ENCODE data around the gene CDK9. TPM values are rescaled to one million over a fixed set of nuclear protein-coding genes. Genes with fewer than 3 reads are reported as not detected.

Gene CDK9
- total and polyA plus RNA-seq, 2 experiments from 2014 or later: 58.5 to 84.3 TPM

DNA sequence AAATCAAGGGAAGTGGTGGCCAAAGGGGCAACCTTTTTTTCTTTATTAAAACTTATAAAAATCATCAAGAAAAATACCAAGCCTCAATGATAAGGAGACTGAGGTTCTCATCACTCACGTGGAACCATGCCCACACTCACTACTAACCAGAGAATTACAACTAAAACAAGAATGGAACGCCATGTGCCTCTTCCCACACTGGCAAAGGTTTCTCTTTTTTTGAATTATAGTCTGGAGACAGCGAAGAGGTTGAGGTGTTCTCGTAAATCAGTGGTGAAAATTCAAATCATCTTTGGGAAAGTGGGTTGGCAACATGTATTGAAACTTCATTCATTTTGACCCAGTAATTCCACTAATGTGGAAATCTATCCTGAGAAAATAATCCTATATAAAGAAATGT, 36.3 kb downstream of the CDK9 start:
- peaks cover 9% of the 10 kb centered on the region; the same call in 1 of the 2 replicates for H3K27me3 ChIP-seq (ENCODE audit: insufficient read depth)
- no peak overlapping the region for H3K4me2 ChIP-seq
- no peaks in the 10 kb centered on the region for H3K36me3 ChIP-seq (ENCODE audit: insufficient read depth)
- Mint-ChIP-seq H3K4me3 (no peak overlapping the region), H3K27me3 (ENCODE audit: insufficient read depth, low read depth, poor library complexity) (peaks cover 22% of the 10 kb centered on the region), H3K36me3 (ENCODE audit: low read depth) (peaks cover 10% of the 10 kb centered on the region; the same call in 2 of the 3 replicates), H3K9me3 (no peaks in the 10 kb centered on the region), H3K4me1 (peaks cover 18% of the 10 kb centered on the region), H3K27ac (no peak overlapping the region)
- H3K79me2 ChIP-seq (replicated peaks; ENCODE audit: insufficient read depth): no peaks in the 10 kb centered on the region
- H2AFZ ChIP-seq: no peak overlapping the region
- H3K27ac ChIP-seq (ENCODE audit: low read depth): no peak overlapping the region
- ATAC-seq (no peak), DNase-seq (ENCODE audit: low spot score) (no peak)
- no peaks in the 10 kb centered on the region; the same call in 1 of the 2 replicates for H3K4me1 ChIP-seq (ENCODE audit: insufficient read depth)
- TF ChIP-seq, protein P1, sequence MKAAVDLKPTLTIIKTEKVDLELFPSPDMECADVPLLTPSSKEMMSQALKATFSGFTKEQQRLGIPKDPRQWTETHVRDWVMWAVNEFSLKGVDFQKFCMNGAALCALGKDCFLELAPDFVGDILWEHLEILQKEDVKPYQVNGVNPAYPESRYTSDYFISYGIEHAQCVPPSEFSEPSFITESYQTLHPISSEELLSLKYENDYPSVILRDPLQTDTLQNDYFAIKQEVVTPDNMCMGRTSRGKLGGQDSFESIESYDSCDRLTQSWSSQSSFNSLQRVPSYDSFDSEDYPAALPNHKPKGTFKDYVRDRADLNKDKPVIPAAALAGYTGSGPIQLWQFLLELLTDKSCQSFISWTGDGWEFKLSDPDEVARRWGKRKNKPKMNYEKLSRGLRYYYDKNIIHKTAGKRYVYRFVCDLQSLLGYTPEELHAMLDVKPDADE (IDR thresholded peaks at IDR 0.05): no peak
- TF ChIP-seq ZNF331 (CRISPR knock-in tag; IDR thresholded peaks at IDR 0.05; ENCODE audit: low read depth): no peak
- TF ChIP-seq STAT1 (IDR thresholded peaks at IDR 0.05; ENCODE audit: unreplicated experiment): no peak
- no peak for TF ChIP-seq ZNF114 (CRISPR knock-in tag; IDR thresholded peaks at IDR 0.05)
- TF ChIP-seq NANOG (IDR thresholded peaks at IDR 0.05; ENCODE audit: borderline replicate concordance): no peak
- TF ChIP-seq, protein P2, sequence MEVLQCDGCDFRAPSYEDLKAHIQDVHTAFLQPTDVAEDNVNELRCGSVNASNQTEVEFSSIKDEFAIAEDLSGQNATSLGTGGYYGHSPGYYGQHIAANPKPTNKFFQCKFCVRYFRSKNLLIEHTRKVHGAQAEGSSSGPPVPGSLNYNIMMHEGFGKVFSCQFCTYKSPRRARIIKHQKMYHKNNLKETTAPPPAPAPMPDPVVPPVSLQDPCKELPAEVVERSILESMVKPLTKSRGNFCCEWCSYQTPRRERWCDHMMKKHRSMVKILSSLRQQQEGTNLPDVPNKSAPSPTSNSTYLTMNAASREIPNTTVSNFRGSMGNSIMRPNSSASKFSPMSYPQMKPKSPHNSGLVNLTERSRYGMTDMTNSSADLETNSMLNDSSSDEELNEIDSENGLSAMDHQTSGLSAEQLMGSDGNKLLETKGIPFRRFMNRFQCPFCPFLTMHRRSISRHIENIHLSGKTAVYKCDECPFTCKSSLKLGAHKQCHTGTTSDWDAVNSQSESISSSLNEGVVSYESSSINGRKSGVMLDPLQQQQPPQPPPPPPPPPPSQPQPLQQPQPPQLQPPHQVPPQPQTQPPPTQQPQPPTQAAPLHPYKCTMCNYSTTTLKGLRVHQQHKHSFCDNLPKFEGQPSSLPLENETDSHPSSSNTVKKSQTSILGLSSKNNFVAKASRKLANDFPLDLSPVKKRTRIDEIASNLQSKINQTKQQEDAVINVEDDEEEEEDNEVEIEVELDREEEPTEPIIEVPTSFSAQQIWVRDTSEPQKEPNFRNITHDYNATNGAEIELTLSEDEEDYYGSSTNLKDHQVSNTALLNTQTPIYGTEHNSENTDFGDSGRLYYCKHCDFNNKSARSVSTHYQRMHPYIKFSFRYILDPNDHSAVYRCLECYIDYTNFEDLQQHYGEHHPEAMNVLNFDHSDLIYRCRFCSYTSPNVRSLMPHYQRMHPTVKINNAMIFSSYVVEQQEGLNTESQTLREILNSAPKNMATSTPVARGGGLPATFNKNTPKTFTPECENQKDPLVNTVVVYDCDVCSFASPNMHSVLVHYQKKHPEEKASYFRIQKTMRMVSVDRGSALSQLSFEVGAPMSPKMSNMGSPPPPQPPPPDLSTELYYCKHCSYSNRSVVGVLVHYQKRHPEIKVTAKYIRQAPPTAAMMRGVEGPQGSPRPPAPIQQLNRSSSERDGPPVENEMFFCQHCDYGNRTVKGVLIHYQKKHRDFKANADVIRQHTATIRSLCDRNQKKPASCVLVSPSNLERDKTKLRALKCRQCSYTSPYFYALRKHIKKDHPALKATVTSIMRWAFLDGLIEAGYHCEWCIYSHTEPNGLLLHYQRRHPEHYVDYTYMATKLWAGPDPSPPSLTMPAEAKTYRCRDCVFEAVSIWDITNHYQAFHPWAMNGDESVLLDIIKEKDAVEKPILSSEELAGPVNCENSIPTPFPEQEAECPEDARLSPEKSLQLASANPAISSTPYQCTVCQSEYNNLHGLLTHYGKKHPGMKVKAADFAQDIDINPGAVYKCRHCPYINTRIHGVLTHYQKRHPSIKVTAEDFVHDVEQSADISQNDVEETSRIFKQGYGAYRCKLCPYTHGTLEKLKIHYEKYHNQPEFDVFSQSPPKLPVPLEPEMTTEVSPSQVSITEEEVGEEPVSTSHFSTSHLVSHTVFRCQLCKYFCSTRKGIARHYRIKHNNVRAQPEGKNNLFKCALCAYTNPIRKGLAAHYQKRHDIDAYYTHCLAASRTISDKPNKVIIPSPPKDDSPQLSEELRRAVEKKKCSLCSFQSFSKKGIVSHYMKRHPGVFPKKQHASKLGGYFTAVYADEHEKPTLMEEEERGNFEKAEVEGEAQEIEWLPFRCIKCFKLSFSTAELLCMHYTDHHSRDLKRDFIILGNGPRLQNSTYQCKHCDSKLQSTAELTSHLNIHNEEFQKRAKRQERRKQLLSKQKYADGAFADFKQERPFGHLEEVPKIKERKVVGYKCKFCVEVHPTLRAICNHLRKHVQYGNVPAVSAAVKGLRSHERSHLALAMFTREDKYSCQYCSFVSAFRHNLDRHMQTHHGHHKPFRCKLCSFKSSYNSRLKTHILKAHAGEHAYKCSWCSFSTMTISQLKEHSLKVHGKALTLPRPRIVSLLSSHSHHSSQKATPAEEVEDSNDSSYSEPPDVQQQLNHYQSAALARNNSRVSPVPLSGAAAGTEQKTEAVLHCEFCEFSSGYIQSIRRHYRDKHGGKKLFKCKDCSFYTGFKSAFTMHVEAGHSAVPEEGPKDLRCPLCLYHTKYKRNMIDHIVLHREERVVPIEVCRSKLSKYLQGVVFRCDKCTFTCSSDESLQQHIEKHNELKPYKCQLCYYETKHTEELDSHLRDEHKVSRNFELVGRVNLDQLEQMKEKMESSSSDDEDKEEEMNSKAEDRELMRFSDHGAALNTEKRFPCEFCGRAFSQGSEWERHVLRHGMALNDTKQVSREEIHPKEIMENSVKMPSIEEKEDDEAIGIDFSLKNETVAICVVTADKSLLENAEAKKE (CRISPR knock-in tag; IDR thresholded peaks at IDR 0.05): no peak
- TF ChIP-seq CREB1 (CRISPR knock-in tag; IDR thresholded peaks at IDR 0.05; ENCODE audit: low read depth): no peak
- TF ChIP-seq EZH2phosphoT487 (IDR thresholded peaks at IDR 0.05; ENCODE audit: unreplicated experiment): no peak
- no peak for TF ChIP-seq CTCF (conservative IDR thresholded peaks at IDR 0.05; ENCODE audit: low read depth in 2 of 2)
- TF ChIP-seq, protein P3, sequence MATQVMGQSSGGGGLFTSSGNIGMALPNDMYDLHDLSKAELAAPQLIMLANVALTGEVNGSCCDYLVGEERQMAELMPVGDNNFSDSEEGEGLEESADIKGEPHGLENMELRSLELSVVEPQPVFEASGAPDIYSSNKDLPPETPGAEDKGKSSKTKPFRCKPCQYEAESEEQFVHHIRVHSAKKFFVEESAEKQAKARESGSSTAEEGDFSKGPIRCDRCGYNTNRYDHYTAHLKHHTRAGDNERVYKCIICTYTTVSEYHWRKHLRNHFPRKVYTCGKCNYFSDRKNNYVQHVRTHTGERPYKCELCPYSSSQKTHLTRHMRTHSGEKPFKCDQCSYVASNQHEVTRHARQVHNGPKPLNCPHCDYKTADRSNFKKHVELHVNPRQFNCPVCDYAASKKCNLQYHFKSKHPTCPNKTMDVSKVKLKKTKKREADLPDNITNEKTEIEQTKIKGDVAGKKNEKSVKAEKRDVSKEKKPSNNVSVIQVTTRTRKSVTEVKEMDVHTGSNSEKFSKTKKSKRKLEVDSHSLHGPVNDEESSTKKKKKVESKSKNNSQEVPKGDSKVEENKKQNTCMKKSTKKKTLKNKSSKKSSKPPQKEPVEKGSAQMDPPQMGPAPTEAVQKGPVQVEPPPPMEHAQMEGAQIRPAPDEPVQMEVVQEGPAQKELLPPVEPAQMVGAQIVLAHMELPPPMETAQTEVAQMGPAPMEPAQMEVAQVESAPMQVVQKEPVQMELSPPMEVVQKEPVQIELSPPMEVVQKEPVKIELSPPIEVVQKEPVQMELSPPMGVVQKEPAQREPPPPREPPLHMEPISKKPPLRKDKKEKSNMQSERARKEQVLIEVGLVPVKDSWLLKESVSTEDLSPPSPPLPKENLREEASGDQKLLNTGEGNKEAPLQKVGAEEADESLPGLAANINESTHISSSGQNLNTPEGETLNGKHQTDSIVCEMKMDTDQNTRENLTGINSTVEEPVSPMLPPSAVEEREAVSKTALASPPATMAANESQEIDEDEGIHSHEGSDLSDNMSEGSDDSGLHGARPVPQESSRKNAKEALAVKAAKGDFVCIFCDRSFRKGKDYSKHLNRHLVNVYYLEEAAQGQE (IDR thresholded peaks at IDR 0.05; ENCODE audit: unreplicated experiment): no peak
- no peak for TF ChIP-seq EZH2 (IDR thresholded peaks at IDR 0.05; ENCODE audit: low read depth, unreplicated experiment)
- no peak for TF ChIP-seq JUNB (IDR thresholded peaks at IDR 0.05; ENCODE audit: unreplicated experiment)
- no peak for TF ChIP-seq POLR2AphosphoS5 (IDR thresholded peaks at IDR 0.05; ENCODE audit: low read depth)
- 0 out of 2 replicates have a peak, but pooled peaks cover 6% of the 10 kb centered on the region for H3F3A ChIP-seq (replicated peaks; ENCODE audit: low read depth)
- no peaks in the 10 kb centered on the region for H3K9me2 ChIP-seq (ENCODE audit: insufficient read depth)
- H4K20me1 ChIP-seq (replicated peaks; ENCODE audit: insufficient read depth): no peaks in the 10 kb centered on the region; the same call in 1 of the 2 replicates
- H3K4me3 ChIP-seq: no peak overlapping the region
